ENCODE data around the gene ANKS4B. TPM values are rescaled to one million over a fixed set of nuclear protein-coding genes. Genes with fewer than 3 reads are reported as not detected.
A peak's percentile ranks its signal among the peaks of the same experiment; 100 is the strongest.

ANKS4B gene
- total RNA-seq, 2 donors from 2014 or later, result 41.3 to 62.9 TPM

GRCh38 chr16:21253470-21253869 lies 20.0 kb downstream of the ANKS4B start:
- Histone ChIP-seq H3K9me3 (no peaks in the 10 kb centered on the region), H3K4me1 (no peaks in the 10 kb centered on the region), H3K27ac (no peak overlapping the region), H3K36me3 (peaks cover 6% of the 10 kb centered on the region), H3K27me3 (no peaks in the 10 kb centered on the region), H3K4me3 (no peak overlapping the region), H3K9ac (ENCODE audit: low read depth in 2 of 2, low read length in 2 of 2) (no peak overlapping the region)
- no peak for TF ChIP-seq CTCF (IDR thresholded peaks at IDR 0.05)
- DNase-seq, result no peak
- intact Hi-C loops (cut with DNase I), result no loop called here

GRCh38 chr16:21256636-21257035 lies 23.1 kb downstream of the ANKS4B start:
- Histone ChIP-seq H3K9ac (ENCODE audit: low read depth in 2 of 2, low read length in 2 of 2) (no peak overlapping the region), H3K27ac (no peak overlapping the region), H3K4me3 (no peak overlapping the region), H3K27me3 (no peaks in the 10 kb centered on the region), H3K4me1 (no peaks in the 10 kb centered on the region), H3K36me3 (no peaks in the 10 kb centered on the region), H3K9me3 (no peaks in the 10 kb centered on the region)
- no peak for TF ChIP-seq CTCF (IDR thresholded peaks at IDR 0.05)
- intact Hi-C loops (cut with DNase I), result no loop called here
- DNase-seq, result no peak

- intact Hi-C loops (cut with DNase I), result no loop called here
- Histone ChIP-seq H3K36me3 (no peaks in the 10 kb centered on the region), H3K27ac (no peak overlapping the region), H3K4me3 (no peak overlapping the region), H3K27me3 (no peaks in the 10 kb centered on the region), H3K4me1 (no peaks in the 10 kb centered on the region), H3K9ac (ENCODE audit: low read depth in 2 of 2, low read length in 2 of 2) (no peak overlapping the region), H3K9me3 (no peaks in the 10 kb centered on the region)
- TF ChIP-seq CTCF (IDR thresholded peaks at IDR 0.05), result no peak
- DNase-seq, result no peak
Observed at GRCh38 chr16:21257284-21257683, 23.8 kb downstream of the ANKS4B start.

- H3K27ac ChIP-seq, result peak overlapping the region; percentile 2
Observed at GRCh38 chr16:21260870-21261791, 27.6 kb downstream of the ANKS4B start.

More at GRCh38 chr16:21260870-21261791, 27.6 kb downstream of the ANKS4B start:
- DNase-seq, result peak; percentile 93
- intact Hi-C loops (cut with DNase I), result no loop called here
- no peak for TF ChIP-seq CTCF (IDR thresholded peaks at IDR 0.05)
- no peaks in the 10 kb centered on the region for H3K9me3 ChIP-seq
- H3K4me3 ChIP-seq, result no peak overlapping the region
- H3K27me3 ChIP-seq, result no peaks in the 10 kb centered on the region
- no peaks in the 10 kb centered on the region for H3K4me1 ChIP-seq
- H3K9ac ChIP-seq (ENCODE audit: low read depth in 2 of 2, low read length in 2 of 2), result no peak overlapping the region
- no peaks in the 10 kb centered on the region for H3K36me3 ChIP-seq
